HT1080 (cell line): Measurements from ENCODE around the gene CYP2C19. TPM values are rescaled to one million over a fixed set of nuclear protein-coding genes. Genes with fewer than 3 reads are reported as not detected.
"Not testable (repeated sequence)": the region's sequence is repeated elsewhere in the genome, so short reads cannot be mapped to it uniquely, and the experiment has no call there.

Experiments
- DNase-seq: peaks from one replicate; pipeline ENCODE4 v3.0.0-alpha.2; 2015; ENCODE audit warnings: low read depth
- polyA plus RNA-seq, 2 experiments: library from polyadenylated mRNA; depleted of rRNA; stranded (reverse); fragments of >200 nt; gene quantifications; 2 replicates each; pipeline ENCODE4 v1.2.3, GENCODE V29; 2015
- total RNA-seq: library from RNA; depleted of rRNA; stranded (reverse); fragments of >200 nt; shearing (Covaris generic); gene quantifications from 2 replicates; pipeline ENCODE4 v1.2.3, GENCODE V29; 2014; rRNA removed

Gene CYP2C19
- not detected in 2 replicates for total RNA-seq
- not detected in 2 replicates for polyA plus RNA-seq (2015; cell fraction: cytosol; rRNA removed)
- not detected in 2 replicates for polyA plus RNA-seq (2015; cell fraction: nucleus; rRNA removed)

DNA sequence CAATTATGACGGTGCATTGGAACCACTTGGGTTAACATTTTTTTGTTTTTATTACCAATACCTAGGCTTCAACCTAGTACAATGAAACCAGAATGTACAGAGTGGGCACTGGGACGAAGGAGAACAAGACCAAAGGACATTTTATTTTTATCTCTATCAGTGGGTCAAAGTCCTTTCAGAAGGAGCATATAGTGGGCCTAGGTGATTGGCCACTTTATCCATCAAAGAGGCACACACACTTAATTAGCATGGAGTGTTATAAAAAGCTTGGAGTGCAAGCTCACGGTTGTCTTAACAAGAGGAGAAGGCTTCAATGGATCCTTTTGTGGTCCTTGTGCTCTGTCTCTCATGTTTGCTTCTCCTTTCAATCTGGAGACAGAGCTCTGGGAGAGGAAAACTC is at the start of gene CYP2C19:
Gene CYP2C19 (plus strand): TSS at position 289 of the 400 bp plus-strand sequence. CDS start 25 bp downstream, at position 314.
- DNase-seq = no peak

DNA sequence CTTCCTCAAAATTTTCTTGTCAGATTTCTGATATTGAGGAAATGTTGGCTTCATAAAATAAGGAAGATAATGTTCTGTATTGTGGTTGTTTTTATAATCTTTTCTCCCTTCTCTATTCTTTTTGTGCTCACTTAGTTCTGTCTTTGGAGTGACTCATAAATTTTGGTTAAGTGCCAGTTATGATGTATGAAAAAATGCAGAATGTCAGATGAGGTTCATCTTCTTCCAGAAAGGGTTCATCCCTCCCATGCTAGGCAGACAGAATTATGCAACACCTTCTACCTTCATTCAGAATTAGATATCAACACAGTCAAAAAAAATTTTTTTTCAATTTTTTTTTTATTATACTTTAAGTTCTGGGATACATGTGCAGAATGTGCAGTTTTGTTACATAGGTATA is 36.6 kb upstream of the CYP2C19 start:
- DNase-seq = peak; percentile 2

DNA sequence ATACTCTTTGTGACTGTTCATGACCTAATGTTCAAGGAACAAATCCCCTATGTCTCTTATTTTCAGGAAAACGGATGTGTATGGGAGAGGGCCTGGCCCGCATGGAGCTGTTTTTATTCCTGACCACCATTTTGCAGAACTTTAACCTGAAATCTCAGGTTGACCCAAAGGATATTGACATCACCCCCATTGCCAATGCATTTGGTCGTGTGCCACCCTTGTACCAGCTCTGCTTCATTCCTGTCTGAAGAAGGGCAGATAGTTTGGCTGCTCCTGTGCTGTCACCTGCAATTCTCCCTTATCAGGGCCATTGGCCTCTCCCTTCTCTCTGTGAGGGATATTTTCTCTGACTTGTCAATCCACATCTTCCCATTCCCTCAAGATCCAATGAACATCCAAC is 27.3 kb upstream of the CYP2C19 start:
- DNase-seq = no peak

DNA sequence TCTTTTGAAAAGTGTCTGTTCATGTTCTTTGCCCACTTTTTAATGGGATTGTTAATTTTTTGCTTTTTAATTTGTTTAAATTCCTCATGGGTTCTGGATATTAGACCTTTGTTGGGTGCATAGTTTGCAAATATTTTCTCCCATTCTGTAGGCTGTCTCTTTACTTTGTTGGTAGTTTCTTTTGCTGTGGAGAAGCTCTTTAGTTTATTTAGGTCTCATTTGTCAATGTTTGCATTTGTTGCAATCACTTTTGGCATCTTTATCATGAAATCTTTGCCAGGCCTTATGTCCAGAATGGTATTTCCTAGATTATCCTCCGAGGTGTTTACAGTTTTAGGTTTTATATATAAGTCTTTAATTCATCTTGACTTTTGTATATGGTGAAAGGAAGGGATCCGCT is 23.9 kb upstream of the CYP2C19 start:
- DNase-seq = no peak

DNA sequence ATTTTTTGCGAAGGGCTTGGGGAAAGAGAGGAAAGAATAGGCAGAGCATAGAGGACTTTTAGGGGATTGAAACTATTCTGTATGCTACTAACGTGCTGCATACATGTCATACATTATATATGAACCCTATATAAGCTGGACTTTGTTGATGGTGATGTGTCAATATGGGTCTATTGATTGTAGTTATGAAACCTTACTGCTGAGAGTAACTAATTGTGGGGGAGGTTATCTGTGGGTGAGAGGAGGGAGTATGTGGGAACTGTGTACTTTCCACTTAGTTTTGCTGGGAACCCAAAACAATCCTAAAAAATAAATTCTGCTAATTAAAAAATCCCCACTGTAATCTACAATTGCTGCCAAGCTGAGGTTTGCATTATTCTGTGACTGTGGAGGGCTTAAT is 15.3 kb upstream of the CYP2C19 start:
- DNase-seq = no peak

DNA sequence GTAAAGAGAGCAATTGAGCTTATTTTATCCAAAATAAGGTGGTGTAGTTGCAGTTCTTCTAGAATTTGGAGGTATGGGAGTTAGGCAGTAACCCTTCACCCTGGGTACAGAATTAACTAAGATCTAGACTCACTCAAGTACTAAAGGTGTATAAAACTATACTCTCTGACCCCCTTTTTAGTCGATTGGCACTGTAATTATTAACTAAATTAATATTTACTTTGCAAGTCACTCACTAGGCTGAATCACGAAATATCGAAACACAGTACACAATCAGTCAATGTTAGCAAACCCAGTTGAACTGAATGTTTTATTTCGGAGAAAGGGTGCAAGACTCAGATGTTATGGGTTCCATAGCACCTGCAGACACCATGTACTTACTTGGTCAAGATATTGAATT is 14.6 kb upstream of the CYP2C19 start:
- no peak for DNase-seq

DNA sequence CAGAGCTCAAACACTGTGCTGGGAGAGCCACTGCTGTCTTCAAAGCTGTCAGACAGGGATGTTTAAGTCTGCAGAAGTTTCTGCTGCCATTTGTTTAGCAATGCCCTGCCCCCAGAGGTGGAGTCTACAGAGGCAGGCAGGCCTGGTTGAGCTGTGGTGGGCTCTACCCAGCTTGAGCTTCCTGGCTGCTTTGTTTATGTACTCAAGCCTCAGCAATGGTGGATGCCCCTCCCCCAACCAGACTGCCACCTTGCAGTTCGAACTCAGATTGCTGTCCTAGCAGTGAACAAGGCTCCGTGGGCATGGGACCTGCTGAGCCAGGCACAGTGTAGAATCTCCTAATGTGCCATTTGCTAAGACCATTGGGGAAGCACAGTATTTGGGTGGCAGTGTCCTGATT is 4.6 kb upstream of the CYP2C19 start:
- DNase-seq = no peak

DNA sequence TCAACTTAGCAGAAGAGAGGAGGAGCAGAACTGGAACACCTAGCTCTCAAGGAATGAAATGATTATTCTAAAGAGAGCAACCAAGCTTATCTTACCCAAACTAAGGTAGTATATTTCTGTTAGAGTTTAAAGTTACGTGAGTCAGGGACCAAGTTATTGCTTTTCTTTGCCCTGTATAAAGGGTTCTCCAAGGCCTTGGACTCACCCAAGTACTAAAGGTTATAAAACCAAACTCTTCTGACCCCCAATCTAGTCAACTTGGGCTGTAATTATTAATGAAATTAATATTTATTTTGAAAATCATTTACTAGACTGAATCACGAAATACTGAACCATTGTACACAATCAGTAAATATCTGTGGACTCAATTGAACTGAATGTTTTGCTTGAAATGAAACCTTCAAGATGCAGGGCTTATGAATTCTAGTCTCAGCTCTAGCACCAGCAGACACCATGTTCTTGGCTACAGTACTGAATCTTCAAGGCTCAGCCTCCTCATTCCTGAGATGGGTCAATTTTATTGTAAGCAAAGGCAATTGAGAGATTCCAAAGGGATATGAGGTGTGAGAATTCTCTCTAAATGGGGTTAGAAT is 1.8 kb upstream of the CYP2C19 start:
- DNase-seq = no peak

DNA sequence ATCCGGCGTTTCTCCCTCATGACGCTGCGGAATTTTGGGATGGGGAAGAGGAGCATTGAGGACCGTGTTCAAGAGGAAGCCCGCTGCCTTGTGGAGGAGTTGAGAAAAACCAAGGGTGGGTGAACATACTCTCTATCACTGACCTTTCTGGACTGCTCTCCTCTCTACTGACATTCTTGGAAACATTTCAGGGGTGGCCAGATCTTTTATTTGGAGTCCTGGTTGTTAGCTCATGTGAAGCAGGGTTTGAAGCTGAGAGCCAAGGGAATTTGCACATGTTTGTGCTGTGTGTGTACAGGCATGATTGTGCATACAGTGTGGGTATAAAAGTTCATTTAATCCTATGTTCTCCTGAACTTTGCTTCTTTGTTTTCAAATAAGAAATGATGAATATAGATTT is 12.9 kb downstream of the CYP2C19 start:
- DNase-seq = not testable (repeated sequence)

DNA sequence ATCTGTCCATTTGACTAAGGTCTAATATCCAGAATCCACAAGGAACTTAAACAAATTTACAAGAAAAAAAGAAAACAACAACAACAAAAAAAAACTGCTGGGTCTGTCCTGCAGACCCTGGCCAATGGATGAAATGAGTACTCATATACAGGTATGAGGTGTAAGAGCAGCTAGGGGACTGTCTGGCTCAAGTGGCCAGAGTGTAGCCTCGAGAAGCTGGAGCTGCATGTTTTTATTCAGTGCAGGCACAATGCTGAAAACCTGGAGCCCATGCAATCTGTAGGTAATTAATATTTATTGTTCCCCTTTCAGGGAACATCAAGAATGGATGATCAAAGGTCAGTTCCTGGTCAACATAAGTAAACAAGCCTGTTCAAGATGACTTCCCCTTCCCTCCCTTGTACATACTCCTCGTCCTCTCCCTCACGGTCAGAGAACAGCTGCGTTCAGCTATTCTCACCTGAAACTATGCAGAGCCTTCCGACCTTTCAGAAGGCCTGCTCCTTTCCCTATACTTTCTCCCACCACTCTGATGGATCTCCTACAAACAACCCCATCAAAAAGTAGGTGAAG is 15.5 kb downstream of the CYP2C19 start:
- DNase-seq = no peak

DNA sequence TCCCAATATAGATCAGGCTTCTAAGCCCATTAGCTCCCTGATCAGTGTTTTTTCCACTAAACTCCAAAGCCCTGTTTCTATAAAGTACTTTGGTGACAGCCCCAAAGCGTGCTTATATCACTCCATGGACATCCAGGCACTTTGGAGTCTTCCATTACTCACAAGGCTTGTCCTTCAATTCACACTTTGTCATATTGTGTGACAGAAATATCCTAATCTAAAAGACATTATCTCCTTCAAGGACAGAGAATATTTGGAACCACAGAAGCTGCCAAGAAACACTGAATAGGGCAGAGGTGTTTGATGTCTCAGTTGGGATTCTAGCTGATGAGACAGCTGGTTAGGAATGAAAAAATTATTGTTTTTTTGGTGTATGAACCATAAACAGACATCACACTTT is 18.4 kb downstream of the CYP2C19 start:
- no peak for DNase-seq

DNA sequence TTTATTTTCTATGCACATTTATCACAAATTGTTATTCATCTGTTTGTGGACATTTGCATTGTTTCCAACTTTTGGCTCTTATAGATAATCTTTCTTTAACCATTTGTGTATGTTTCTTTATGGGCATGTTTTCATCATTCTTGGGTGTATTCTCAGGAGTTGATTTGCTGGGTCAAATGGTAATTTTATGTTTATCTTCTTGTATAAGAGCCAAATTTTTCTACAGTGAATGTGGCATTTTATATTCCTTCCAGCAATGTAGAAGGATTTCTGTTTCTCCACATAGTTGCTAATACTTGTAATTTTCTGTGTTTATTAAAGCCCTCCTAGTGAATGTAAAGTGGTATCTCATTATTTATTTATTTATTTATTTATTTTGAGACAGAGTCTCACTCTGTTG is 21.8 kb downstream of the CYP2C19 start:
- no peak for DNase-seq

DNA sequence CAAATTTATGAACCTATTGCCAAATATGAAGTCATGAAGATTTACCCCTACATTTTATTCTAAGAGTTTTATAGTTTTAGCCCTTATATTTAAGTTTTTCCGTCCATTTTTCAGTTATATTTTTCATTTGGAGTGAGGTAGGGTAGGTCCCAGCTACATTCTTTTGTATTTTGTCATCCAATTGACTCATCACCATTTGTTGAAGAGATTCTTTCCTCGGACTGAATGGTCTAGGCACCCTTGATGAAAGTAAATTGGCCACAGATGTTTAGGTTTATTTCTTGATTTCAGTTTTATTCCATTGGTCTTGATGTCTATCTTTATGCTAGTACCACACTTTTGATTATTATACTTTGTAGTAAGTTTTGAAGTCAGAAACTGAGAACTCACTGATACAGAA is 22.7 kb downstream of the CYP2C19 start:
- DNase-seq = peak; percentile 55

DNA sequence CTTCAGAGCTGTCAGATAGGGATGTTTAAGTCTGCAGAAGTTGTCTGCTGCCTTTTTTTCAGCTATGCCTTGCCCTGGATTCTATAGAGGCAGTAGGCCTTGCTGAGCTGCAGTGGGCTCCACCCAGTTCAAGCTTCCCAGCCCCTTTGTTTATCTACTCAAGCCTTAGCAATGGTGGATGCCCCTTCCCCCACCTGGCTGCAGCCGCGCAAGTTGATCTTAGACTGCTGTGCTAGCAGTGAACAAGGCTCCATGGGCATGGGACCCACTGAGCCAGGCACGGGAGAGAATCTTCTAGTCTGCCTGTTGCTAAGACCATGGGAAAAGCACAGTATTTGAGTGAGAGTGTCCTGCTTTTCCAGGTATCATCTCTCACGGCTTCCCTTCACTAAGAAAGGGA is 38.1 kb downstream of the CYP2C19 start:
- not testable (repeated sequence) for DNase-seq

DNA sequence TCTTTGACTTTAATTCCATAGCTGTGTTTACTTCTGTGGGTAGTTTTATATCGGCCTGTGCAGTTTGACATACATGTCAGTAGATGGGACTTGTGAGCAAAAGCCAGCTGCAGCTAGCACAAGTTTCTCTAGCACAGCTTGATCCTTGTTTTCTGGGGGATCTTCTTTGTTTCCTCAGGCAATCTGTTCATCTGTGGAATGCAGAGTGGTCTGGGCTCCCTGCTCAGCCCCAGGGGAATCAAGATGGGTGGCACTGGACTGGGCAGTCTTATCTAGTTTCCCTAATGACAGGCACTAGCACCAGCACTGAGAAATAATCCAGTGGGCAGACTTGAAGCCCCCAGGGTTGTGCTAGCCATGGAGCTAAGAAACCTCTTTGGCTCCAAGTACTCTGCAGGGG is 40.8 kb downstream of the CYP2C19 start:
- DNase-seq = no peak

DNA sequence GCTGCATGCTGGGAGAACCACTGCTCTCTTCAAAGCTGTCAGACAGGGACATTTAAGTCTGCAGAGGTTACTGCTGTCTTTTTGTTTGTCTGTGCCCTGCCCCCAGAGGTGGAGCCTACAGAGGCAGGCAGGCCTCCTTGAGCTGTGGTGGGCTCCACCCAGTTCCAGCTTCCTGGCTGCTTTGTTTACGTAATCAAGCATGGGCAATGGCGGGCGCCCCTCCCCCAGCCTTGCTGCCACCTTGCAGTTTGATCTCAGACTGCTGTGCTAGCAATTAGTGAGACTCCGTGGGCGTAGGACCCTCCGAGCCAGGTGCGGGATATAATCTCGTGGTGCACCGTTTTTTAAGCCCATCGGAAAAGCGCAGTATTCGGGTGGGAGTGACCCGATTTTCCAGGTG is 67.5 kb downstream of the CYP2C19 start:
- not testable (repeated sequence) for DNase-seq

DNA sequence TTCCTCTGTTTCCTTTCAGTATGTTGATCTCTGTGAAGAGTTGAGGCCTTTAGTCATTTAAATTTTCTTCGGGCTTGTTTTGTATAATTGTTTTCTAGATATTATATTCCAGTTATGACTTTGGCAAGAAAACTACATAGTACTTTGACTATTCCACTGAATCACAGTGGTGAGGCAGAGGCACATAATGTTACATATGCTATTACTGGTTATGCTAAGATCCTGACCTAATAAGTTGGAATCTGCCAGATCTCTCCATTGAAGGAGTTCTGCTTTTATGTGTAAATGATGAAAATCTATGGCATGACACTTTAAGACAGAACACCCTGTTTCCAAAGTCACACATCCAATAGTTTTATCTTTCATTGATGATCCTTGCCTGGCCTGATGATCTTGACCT is 83.7 kb downstream of the CYP2C19 start:
- DNase-seq = no peak

DNA sequence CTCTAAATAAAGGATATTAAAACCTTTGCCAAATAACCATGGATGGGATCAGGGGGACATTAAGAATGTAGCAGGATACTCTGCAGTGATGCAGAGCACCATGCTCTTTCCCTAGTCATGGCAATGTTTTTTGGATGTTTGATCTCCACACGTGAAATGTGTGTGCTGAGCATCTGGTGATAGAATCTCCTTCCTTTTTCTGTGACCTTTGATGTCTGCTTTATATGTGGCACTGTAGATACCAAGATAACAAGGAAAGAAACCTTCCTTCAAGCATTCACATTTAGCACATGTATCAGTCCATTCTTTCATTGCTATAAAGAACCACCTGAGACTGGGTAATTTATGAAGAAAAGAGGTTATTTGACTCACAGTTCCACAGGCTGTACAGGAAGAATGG is 88.3 kb downstream of the CYP2C19 start:
- DNase-seq = no peak

DNA sequence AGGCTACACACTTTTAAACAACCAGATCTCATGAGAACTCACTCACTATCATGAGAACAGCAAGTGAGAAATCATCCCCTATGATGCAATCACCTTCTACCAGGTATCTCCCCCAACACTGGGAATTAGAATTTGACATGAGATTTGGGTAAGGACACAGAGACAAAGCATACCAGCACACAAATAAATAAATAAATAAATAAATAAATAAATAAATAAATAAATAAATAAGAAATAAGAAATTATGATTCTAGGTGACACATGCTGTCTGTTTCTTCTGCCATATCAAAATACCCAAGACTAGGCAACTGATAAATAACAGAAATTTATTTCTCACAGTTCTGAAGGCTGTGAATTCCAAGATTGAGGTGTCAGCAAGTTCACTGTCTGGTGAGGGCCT is 88.8 kb downstream of the CYP2C19 start:
- DNase-seq = no peak

DNA sequence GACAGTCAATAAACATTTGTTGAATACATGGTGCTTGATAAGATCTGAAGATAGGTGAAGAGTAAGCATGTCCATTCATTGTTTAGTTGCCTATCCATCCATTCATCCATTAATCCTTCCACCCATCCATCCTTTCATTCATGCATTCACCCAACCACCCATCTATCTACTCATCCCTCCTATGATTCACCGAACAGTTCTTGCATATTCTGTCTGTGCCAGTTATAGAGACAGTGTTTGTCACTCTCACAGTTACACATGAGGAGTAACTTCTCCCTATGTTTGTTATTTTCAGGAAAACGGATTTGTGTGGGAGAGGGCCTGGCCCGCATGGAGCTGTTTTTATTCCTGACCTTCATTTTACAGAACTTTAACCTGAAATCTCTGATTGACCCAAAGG is 90.0 kb downstream of the CYP2C19 start:
- no peak for DNase-seq

DNA sequence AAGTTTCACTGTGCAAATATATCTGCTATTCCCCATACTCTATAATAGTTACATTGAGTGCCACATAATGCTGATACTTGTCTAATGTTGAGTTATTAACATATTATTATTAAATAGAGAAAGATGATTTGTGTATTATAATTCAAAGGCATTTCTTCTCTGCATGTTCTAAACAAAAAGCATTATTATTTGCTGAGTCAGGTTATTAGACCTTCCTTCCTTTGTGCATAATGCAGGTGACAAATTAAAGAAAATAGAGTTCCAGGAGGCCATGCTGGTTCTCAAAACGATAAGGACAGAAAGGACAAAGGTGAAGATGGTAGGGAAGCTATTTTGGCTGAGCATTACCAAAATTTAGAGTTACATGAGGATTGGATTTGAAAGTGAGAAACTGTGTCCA is 90.6 kb downstream of the CYP2C19 start:
- no peak for DNase-seq

DNA sequence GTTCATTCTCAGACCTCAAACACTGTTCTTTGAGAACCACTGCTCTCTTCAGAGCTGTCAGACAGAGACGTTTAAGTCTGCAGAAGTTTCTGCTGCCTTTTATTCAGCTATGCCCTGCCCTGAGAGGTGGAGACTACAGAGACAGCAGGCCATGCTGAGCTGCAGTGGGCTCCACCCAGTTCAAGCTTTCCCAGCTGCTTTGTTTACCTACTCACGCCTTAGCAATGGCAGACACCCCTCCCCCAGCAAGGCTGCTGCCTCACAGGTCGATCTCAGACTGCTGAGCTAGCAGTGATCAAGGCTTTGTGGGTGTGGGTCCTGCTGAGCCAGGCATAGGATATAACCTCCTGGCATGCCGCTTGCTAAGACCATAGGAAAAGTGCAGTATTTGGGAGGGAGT is 95.5 kb downstream of the CYP2C19 start:
- peak; percentile 2 for DNase-seq

DNA sequence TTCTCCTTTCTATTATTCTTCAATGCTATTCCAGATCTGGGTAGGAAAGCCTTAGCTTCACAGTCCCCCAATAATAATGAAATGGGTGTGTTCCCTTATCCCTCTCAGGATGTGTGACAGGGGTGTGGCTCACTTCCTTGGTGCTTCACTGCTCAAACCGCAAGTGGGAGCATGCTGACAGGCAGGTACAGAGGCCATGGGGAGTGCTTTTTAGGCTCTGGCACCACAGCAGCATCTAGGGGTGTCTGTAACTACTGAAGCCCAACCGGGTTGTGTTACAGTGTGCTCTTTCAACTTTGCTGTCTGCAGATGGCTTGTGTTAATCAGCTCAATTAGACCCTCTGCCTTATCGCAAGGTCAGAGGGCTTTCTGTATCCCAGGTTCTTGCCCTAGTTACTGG is 96.6 kb downstream of the CYP2C19 start:
- no peak for DNase-seq
